Ascending aorta (tissue), 2 donors: ENCODE data around the gene SHQ1. TPM values are rescaled to one million over a fixed set of nuclear protein-coding genes. Genes with fewer than 3 reads are reported as not detected.

Source experiments
- DNase-seq, 2 donors: peaks; one replicate each; pipeline ENCODE4 v3.0.0-alpha.2; 2019; ENCODE audit warnings: low spot score in 2 of 2
- H3K27ac ChIP-seq, 2 donors: fragments of 200-600 bp; sonication (generic); one replicate each; pipeline ENCODE4 v1.5.1; 2016 to 2017; ENCODE audit warnings: mild to moderate bottlenecking in 1 of 2
- H3K27me3 ChIP-seq: fragments of 200-600 bp; sonication (generic); one replicate; pipeline ENCODE4 v1.5.1; 2017
- H3K36me3 ChIP-seq, 2 donors: fragments of 200-600 bp; sonication (generic); one replicate each; pipeline ENCODE4 v1.5.1; 2016
- H3K4me1 ChIP-seq, 2 donors: fragments of 200-600 bp; sonication (generic); one replicate each; pipeline ENCODE4 v1.5.1; 2016 to 2017; ENCODE audit warnings: mild to moderate bottlenecking in 1 of 2
- H3K4me3 ChIP-seq, 2 donors: fragments of 200-600 bp; sonication (generic); one replicate each; pipeline ENCODE4 v1.5.1; 2016 to 2017; ENCODE audit warnings: mild to moderate bottlenecking in 1 of 2
- H3K9me3 ChIP-seq, 2 donors: fragments of 200-600 bp; sonication (generic); one replicate each; pipeline ENCODE4 v1.5.1; 2016
- intact Hi-C: fragments of 100-400 bp; cut with DNase I; formaldehyde crosslinking; loops from one replicate; pipeline ENCODE4 v1.15.1; 2023
- total RNA-seq: library from RNA; depleted of rRNA; stranded (reverse); fragments of >200 nt; gene quantifications from one replicate; pipeline ENCODE4 v1.1.0, GENCODE V29; 2016
- TF ChIP-seq, protein P1 (sequence below), 3 experiments: fragments of 200-600 bp in 2 of 3; fragments of 450-650 bp in 1 of 3; sonication (generic) in 2 of 3; IDR thresholded peaks; one replicate each; pipeline ENCODE4 v1.5.1; 2016 to 2019; ENCODE audit warnings: antibody characterized with exemption in 3 of 3, mild to moderate bottlenecking in 1 of 3, moderate library complexity in 1 of 3

SHQ1 gene
- total RNA-seq, result 4.2 TPM

DNA sequence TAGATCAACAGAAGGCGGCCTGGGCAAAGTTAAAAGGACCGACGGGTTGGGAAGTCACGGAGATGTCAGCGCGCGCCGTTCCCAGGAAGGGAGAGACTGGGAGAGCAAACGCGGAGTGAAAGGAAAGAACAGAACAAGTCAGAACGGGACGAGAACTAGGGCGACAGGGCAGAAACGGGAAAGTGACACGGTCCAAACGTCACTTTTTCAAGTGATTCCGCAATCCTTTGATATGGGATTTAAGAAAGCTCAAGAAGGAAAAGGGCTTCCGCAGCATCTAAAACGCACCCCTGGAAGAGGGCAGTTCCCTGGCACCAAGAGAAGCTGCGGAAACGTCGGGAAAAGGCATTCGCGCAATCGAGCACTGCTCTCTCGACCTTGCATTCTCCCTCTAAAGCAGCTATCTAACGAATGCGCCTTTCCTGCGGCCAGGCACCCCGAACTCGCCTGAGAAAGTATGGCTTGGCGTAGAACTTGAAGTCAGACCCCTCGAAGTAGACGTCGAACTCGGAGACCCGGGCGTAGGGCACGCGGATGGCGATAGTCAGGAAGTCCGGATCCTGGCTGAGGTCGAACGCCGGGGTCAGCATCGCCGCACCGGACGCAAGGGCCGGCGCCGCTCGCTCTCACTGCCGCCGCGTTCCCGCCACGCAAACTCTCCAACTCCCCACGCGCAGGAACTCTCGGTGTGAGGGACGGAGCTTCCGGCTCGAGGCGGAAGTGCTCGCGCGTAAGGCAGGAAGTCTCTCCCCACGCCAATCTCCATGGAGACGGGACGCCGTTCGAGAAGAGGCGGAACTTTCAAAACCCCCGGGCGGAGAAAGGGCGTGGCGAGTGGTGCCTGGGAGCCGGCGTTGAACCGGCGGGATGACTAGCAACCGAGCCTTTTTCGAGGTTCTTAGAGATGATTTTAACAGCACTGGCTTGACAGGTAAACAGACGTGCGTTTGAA lies at the start of gene SHQ1:
SHQ1 (minus strand) TSS at position 695 of the 952 bp plus-strand sequence; CDS start at position 590, 105 bp downstream.
- Histone ChIP-seq H3K9me3 (no peaks in the 10 kb centered on the region), H3K4me3 (peak within 1 kb of the TSS; percentile 81 to 93), H3K4me1 (peaks cover 7 to 9% of the 10 kb centered on the region in 2 donors), H3K36me3 (no peaks in the 10 kb centered on the region), H3K27ac (peak within 1 kb of the TSS; percentile 76 to 82), H3K27me3 (no peaks in the 10 kb centered on the region)
- TF ChIP-seq, protein P1, sequence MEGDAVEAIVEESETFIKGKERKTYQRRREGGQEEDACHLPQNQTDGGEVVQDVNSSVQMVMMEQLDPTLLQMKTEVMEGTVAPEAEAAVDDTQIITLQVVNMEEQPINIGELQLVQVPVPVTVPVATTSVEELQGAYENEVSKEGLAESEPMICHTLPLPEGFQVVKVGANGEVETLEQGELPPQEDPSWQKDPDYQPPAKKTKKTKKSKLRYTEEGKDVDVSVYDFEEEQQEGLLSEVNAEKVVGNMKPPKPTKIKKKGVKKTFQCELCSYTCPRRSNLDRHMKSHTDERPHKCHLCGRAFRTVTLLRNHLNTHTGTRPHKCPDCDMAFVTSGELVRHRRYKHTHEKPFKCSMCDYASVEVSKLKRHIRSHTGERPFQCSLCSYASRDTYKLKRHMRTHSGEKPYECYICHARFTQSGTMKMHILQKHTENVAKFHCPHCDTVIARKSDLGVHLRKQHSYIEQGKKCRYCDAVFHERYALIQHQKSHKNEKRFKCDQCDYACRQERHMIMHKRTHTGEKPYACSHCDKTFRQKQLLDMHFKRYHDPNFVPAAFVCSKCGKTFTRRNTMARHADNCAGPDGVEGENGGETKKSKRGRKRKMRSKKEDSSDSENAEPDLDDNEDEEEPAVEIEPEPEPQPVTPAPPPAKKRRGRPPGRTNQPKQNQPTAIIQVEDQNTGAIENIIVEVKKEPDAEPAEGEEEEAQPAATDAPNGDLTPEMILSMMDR (IDR thresholded peaks at IDR 0.05), result no peak
- peak; percentile 82 to 97 for DNase-seq
- intact Hi-C loops, result loop anchor here (1.0 to 5.0 kb wide), 4 partner anchors 39 to 209 kb away; no protein-coding TSS in a partner anchor

DNA sequence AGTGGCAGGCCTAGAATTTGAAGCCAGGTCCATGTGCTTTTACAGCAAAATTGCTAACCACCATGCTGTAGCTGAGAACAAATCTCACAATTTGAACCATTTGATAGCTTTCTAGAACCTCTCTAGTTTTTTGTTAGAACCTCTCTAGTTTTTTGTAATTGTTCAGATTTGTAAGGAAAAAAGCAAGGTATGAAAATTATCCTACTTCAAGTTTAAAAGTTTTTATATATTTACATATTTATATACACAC lies 49.4 kb upstream of the SHQ1 start:
- Histone ChIP-seq H3K27ac (no peak overlapping the region), H3K27me3 (no peaks in the 10 kb centered on the region), H3K9me3 (no peaks in the 10 kb centered on the region), H3K36me3 (no peaks in the 10 kb centered on the region), H3K4me1 (peaks cover 0 to 8% of the 10 kb centered on the region in 2 donors), H3K4me3 (no peak overlapping the region)
- intact Hi-C loops, result no loop called here
- TF ChIP-seq, protein P1 (IDR thresholded peaks at IDR 0.05), result no peak
- no peak for DNase-seq

DNA sequence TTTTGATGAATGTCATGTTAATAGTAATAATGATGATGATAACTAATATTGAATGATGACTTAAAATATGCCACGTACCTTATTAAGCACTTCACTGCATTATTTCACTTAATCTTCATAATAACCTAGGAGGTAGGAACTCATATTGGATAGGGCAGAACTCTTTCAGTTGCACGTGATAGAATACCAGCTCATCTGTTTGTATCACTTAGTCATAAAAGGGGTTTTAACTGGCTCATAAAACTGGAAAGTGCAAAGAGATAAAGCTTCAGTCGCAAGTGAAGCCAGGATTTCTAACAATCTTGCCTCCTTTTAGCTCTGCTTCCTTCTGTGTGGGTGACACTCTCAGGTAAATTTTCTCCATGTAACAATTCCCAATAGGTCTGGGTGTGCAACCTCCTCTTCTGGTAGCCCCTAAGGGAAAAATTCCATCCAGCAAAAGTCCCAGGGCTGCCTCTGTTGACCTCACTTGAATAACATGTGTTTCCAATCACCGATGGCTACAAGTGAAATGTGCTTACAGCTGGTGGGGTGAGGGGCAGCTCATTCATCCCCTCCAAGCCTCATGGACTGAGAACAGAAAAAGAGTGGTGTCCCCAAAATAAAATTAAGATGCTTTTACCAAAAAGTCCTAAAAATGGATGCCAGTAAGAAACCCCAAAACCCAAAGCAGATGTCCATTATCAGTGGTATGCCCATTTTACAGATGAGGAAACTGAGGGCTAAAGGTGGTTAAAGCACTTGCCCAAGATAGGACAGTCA lies 48.9 kb upstream of the SHQ1 start:
- Histone ChIP-seq H3K27ac (no peak overlapping the region), H3K36me3 (no peaks in the 10 kb centered on the region), H3K9me3 (no peaks in the 10 kb centered on the region), H3K27me3 (no peaks in the 10 kb centered on the region), H3K4me1 (peaks cover 0 to 4% of the 10 kb centered on the region in 2 donors), H3K4me3 (no peak overlapping the region)
- TF ChIP-seq, protein P1 (IDR thresholded peaks at IDR 0.05), result no peak
- DNase-seq, result no peak
- intact Hi-C loops, result no loop called here

DNA sequence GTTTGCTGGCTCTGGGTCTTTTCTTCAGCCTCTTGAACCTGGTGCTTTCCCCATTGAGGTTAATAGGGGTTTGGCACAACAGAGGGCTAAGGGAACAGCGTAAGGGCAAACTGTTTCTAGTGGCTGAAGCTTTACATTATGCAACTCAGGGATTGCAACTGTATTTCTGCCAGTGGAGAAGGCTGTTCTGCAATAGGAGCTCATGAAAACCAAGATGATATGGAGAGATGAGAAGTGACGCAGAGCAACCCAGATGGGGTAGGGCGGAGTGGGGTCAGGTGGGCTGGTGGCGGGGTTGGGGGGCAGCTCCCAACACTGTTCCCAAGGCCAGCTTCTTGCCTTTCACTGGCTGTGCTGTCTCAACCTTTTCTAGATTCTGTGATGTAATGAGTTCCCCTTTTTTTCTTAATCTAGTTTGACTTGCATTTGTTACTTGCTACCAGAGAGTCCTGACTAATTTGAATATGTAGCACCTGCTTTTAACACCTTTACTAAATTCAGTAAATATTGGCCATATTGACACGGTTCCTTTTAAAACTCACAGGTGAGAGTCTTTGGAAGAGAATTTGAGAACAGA lies 46.8 kb upstream of the SHQ1 start:
- Histone ChIP-seq H3K27ac (no peak overlapping the region), H3K36me3 (no peaks in the 10 kb centered on the region), H3K27me3 (no peaks in the 10 kb centered on the region), H3K9me3 (no peaks in the 10 kb centered on the region), H3K4me1 (peaks cover 3 to 6% of the 10 kb centered on the region in 2 donors), H3K4me3 (no peak overlapping the region)
- DNase-seq, result no peak
- intact Hi-C loops, result no loop called here
- TF ChIP-seq, protein P1 (IDR thresholded peaks at IDR 0.05), result no peak

DNA sequence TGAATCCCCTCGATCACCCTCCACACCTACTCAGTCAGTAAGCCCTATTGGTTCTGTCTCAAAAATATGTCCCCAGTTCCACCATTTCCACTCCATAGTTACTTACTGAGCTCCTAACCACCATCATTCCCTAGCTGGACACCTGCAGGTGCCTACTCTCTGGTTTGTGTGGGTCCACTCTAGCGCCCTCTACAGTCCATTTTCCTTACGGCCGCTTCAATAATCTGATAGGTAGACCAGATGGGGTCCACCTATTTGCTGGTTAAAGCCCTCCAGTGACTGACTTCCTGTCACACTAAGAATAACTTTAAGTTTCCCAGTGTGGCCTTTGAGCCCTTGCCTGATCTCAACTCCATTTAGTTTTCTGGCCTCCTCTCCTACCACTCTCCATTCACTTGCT lies 44.6 kb upstream of the SHQ1 start:
- no peak for DNase-seq
- Histone ChIP-seq H3K27ac (peak overlapping the region in 1 of 2 donors; percentile 89), H3K36me3 (no peaks in the 10 kb centered on the region), H3K4me3 (no peak overlapping the region), H3K9me3 (no peaks in the 10 kb centered on the region), H3K27me3 (no peaks in the 10 kb centered on the region), H3K4me1 (peaks cover 3 to 6% of the 10 kb centered on the region in 2 donors)
- intact Hi-C loops, result no loop called here
- TF ChIP-seq, protein P1 (IDR thresholded peaks at IDR 0.05), result no peak
